Heart right ventricle (tissue), 16 donors: ENCODE measurements around the gene KRT3. TPM values are rescaled to one million over a fixed set of nuclear protein-coding genes. Genes with fewer than 3 reads are reported as not detected.

Experiments
- ATAC-seq, 8 donors: fragments of 200-7000 bp; cut with Tn5 transposase; one replicate each; pipeline ENCODE4 v1.9.1; 2020; ENCODE audit warnings: mild to moderate bottlenecking in 8 of 8, moderate library complexity in 8 of 8, moderate number of reproducible peaks in 1 of 8
- DNase-seq, 2 donors: peaks; one replicate each; pipeline ENCODE4 v3.0.0-alpha.2; 2020
- H3K27ac ChIP-seq, 10 donors: fragments of 200-600 bp; sonication (generic) in 2 of 10; one replicate each; pipeline versions ENCODE4 v1.5.0 to v1.8.0; 2020 to 2022; ENCODE audit warnings: mild to moderate bottlenecking in 3 of 10
- H3K27me3 ChIP-seq, 7 donors: fragments of 200-600 bp; one replicate each; pipeline ENCODE4 v1.8.0; 2021 to 2022; ENCODE audit warnings: mild to moderate bottlenecking in 2 of 7
- H3K36me3 ChIP-seq, 9 donors: fragments of 200-600 bp; sonication (generic) in 1 of 9; one replicate each; pipeline versions ENCODE4 v1.5.0 to v1.8.0; 2020 to 2022; ENCODE audit warnings: mild to moderate bottlenecking in 2 of 9
- H3K4me1 ChIP-seq, 9 donors: fragments of 200-600 bp; sonication (generic) in 1 of 9; one replicate each; pipeline versions ENCODE4 v1.5.0 to v1.8.0; 2020 to 2022; ENCODE audit warnings: mild to moderate bottlenecking in 4 of 9
- H3K4me3 ChIP-seq, 10 donors: fragments of 200-600 bp; sonication (generic) in 2 of 10; one replicate each; pipeline versions ENCODE4 v1.5.0 to v1.8.0; 2020 to 2022; ENCODE audit warnings: mild to moderate bottlenecking in 7 of 10, moderate library complexity in 2 of 10
- H3K9me3 ChIP-seq, 11 donors: fragments of 200-600 bp in 10 of 11; sonication (generic) in 2 of 11; one replicate each; pipeline versions ENCODE4 v1.5.0 to v1.8.0; 2013 to 2022; ENCODE audit warnings: mild to moderate bottlenecking in 2 of 11, control low read depth in 1 of 11, moderate library complexity in 1 of 11
- CTCF ChIP-seq, 9 donors: fragments of 200-600 bp; sonication (generic) in 2 of 9; IDR thresholded peaks; one replicate each; pipeline versions ENCODE4 v1.5.0 to v1.8.0; 2021 to 2022; ENCODE audit warnings: antibody characterized with exemption in 9 of 9, mild to moderate bottlenecking in 5 of 9, moderate library complexity in 1 of 9
- WGBS, 2 donors: extraction: QIAGEN DNeasy Blood & Tissue Kit; methylation state at CpG; one replicate each; pipeline ENCODE4 v1.1.7; 2013; ENCODE audit warnings: inconsistent platforms in 1 of 2; 5-methylcytosine and 5-hydroxymethylcytosine counted together
- intact Hi-C, 10 donors: fragments of 100-400 bp; cut with DNase I; formaldehyde crosslinking; loops; one replicate each; pipeline versions ENCODE4 v1.11.1 to v1.14.2; 2022
- polyA plus RNA-seq, 2 donors: library from polyadenylated mRNA; stranded (reverse); fragments of 200-250 nt; gene quantifications; one replicate each; pipeline ENCODE4 v1.2.3, GENCODE V29; 2013
- total RNA-seq, 10 donors: library from RNA; stranded (reverse); fragmentation: NEBNext Ultra II Directional in 3 of 10; extraction: Animal tissue kit (Norgen Biotek cat#: 25700) in 3 of 10; gene quantifications; one replicate each; pipeline versions ENCODE4 v1.2.1 to v1.2.4, GENCODE V29; 2021 to 2023
- donor health status: Arrhythmogenic right ventricular cardiomyopathy.
- donor health status: ischemic (EF 13 %, LVEDD 7.1; RV severe dilation, severe dysfunction).
- donor health status: healthy with polysubstance abuse.
- donor health status: DM: no; HTN: yes; CAD: no.
- donor health status: DM: no; HTN: no; CAD: no.
- donor health status: ischemic (EF 25% LVEDD 6.9; RV normal size, moderate dysfunction).
- donor health status: ischemic (EF 25% LVEDD 5.7; RV mildly dilated, moderate dysfunction).
- donor health status: healthy.
- donor health status: DM: yes; HTN: yes; CAD: no.
- donor health status: Ischemic cardiomyopathy.
- donor health status: ischemic (EF 35%, LVEDD 5.7; RV mildly dilated, moderate dysfunction).
- donor health status: nonischemic (EF 11% LVEDD 7.7; RV severe dilation, severe dysfunction).
- donor health status: DM: yes; HTN: yes; CAD: no.
- donor health status: PGD.
- donor health status: ischemic (EF 29% LVEDD 5.4; RV normal size, mild dysfunction).
- donor health status: nonischemic (EF 23%, LVEDD 6.1; RV moderate dilation, normal function).

Gene KRT3
- total and polyA plus RNA-seq, 12 donors = not detected

- H3K4me1 ChIP-seq = no peaks in the 10 kb centered on the region
- H3K9me3 ChIP-seq = no peaks in the 10 kb centered on the region
- H3K27ac ChIP-seq = no peak overlapping the region
- ATAC-seq (no peak), DNase-seq (no peak)
- H3K36me3 ChIP-seq = no peaks in the 10 kb centered on the region
- TF ChIP-seq CTCF (IDR thresholded peaks at IDR 0.05) = no peak
- H3K4me3 ChIP-seq = no peak overlapping the region
- WGBS, 2 donors = 52 to 65% methylated on average over 3 of the region's 3 CpGs
- peaks cover 0 to 29% (median 3%) of the 10 kb centered on the region in 7 donors for H3K27me3 ChIP-seq
- intact Hi-C loops = no loop called here
Observed at GRCh38 chr12:52769354-52769753, 26.6 kb downstream of the KRT3 start.

DNA sequence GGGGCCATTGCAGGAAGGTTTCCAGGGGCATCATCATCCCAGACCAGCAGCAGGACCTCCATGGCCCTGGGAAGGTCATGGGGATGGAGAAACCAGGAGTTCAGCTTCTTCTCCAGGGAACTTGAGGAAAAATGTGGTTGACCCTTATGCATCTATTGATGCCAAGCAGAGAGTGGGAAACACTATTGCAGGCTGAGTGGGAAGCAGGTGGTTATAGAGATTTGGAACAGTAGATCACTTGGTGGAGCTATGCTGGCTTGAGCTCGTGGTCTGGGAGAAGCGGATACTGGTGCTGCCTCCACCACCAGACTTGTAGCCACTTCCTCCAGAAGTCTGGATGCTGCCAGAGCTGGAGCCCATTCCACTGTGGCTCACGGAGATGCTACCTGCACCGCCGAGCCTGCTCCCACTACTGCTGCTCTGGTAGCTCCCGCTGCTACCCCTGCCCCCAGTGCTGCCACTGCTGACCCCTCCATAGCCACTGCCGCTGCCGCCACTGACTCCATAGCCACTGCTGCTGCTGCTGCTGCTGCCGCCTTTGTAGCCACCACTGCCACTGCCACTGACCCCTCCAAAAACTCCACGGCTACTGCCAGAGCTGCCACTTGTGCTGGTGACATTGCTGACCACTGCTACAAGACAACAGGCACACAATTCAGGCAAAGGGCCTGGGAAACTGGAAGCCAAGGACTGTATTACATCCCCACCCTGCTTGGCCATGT is 27.3 kb downstream of the KRT3 start:
- Histone ChIP-seq H3K4me1 (no peaks in the 10 kb centered on the region), H3K4me3 (no peak overlapping the region), H3K9me3 (no peaks in the 10 kb centered on the region), H3K27me3 (peaks cover 0 to 23% (median 3%) of the 10 kb centered on the region in 7 donors), H3K27ac (no peak overlapping the region), H3K36me3 (no peaks in the 10 kb centered on the region)
- 81 to 82% methylated on average over 10 of the region's 10 CpGs for WGBS, 2 donors
- no peak for TF ChIP-seq CTCF (IDR thresholded peaks at IDR 0.05)
- ATAC-seq = no peak
- intact Hi-C loops = no loop called here
- DNase-seq = no peak

- peaks cover 0 to 16% (median 3%) of the 10 kb centered on the region in 7 donors for H3K27me3 ChIP-seq
- no peak for TF ChIP-seq CTCF (IDR thresholded peaks at IDR 0.05)
- intact Hi-C loops = no loop called here
- no peaks in the 10 kb centered on the region for H3K36me3 ChIP-seq
- WGBS, 2 donors = 29 to 31% methylated on average over 3 of the region's 3 CpGs
- no peak overlapping the region for H3K4me3 ChIP-seq
- no peaks in the 10 kb centered on the region for H3K4me1 ChIP-seq
- no peak for ATAC-seq
- no peak overlapping the region for H3K27ac ChIP-seq
- no peak for DNase-seq
- H3K9me3 ChIP-seq = no peaks in the 10 kb centered on the region
Observed at GRCh38 chr12:52767427-52767826, 28.5 kb downstream of the KRT3 start.

GRCh38 chr12:52767020-52767379 is 28.9 kb downstream of the KRT3 start:
- no peak overlapping the region for H3K4me3 ChIP-seq
- H3K9me3 ChIP-seq = peaks cover 0 to 4% (median 0%) of the 10 kb centered on the region in 11 donors
- H3K27ac ChIP-seq = no peak overlapping the region
- DNase-seq = no peak
- 74 to 86% methylated on average over 1 of the region's 1 CpG for WGBS, 2 donors
- intact Hi-C loops = no loop called here
- H3K27me3 ChIP-seq = peaks cover 0 to 13% (median 0%) of the 10 kb centered on the region in 7 donors
- no peaks in the 10 kb centered on the region for H3K36me3 ChIP-seq
- ATAC-seq = no peak
- H3K4me1 ChIP-seq = no peaks in the 10 kb centered on the region
- TF ChIP-seq CTCF (IDR thresholded peaks at IDR 0.05) = no peak
